Subcutaneous abdominal adipose tissue (tissue), 5 donors: ENCODE data around the gene ANAPC1.
"Not testable (repeated sequence)": the region's sequence is repeated elsewhere in the genome, so short reads cannot be mapped to it uniquely, and the experiment has no call there.

Experiments
- H3K27ac ChIP-seq: one replicate; pipeline ENCODE4 v1.7.0; 2013; ENCODE audit warnings: low read depth, mild to moderate bottlenecking, inconsistent platforms, low read length, moderate library complexity
- H3K27me3 ChIP-seq, 5 donors: one replicate each; pipeline ENCODE4 v1.7.0; 2013; ENCODE audit warnings: low read length in 5 of 5, inconsistent platforms in 1 of 5; ENCODE audit not compliant: control insufficient read depth in 5 of 5, insufficient read depth in 4 of 5
- H3K36me3 ChIP-seq, 5 donors: one replicate each; pipeline ENCODE4 v1.7.0; 2013; ENCODE audit warnings: low read length in 5 of 5; ENCODE audit not compliant: control insufficient read depth in 5 of 5, insufficient read depth in 5 of 5
- H3K4me1 ChIP-seq, 5 donors: one replicate each; pipeline ENCODE4 v1.7.0; 2013; ENCODE audit warnings: low read length in 5 of 5, mild to moderate bottlenecking in 3 of 5, moderate library complexity in 1 of 5; ENCODE audit not compliant: control insufficient read depth in 5 of 5, insufficient read depth in 5 of 5
- H3K4me3 ChIP-seq, 5 donors: one replicate each; pipeline ENCODE4 v1.7.0; 2013; ENCODE audit warnings: low read length in 5 of 5, low read depth in 1 of 5
- H3K9ac ChIP-seq, 5 donors: one replicate each; pipeline ENCODE4 v1.7.0; 2013; ENCODE audit warnings: low read length in 5 of 5, mild to moderate bottlenecking in 4 of 5, moderate library complexity in 3 of 5
- H3K9me3 ChIP-seq, 5 donors: one replicate each; pipeline ENCODE4 v1.7.0; 2013; ENCODE audit warnings: low read length in 5 of 5; ENCODE audit not compliant: control insufficient read depth in 5 of 5
- donor health status: healthy.
- donor health status: healthy.
- donor health status: healthy.
- donor health status: healthy.
- donor health status: healthy.

ANAPC1 gene

GRCh38 chr2:111828217-111828766, 55.7 kb downstream of the ANAPC1 start:
- H3K4me3 ChIP-seq, H3K4me1 ChIP-seq: not testable (repeated sequence)
- peaks cover 0 to 15% (median 8%) of the 10 kb centered on the region in 5 donors for H3K36me3 ChIP-seq

GRCh38 chr2:111812970-111813622, 70.9 kb downstream of the ANAPC1 start:
- not testable (repeated sequence) for H3K27ac ChIP-seq, H3K4me3 ChIP-seq, H3K36me3 ChIP-seq, H3K27me3 ChIP-seq, H3K4me1 ChIP-seq, H3K9me3 ChIP-seq, H3K9ac ChIP-seq

More at GRCh38 chr2:111828217-111828766, 55.7 kb downstream of the ANAPC1 start:
- not testable (repeated sequence) for H3K9ac ChIP-seq, H3K27ac ChIP-seq, H3K27me3 ChIP-seq, H3K9me3 ChIP-seq

GRCh38 chr2:111790633-111791032, 93.4 kb downstream of the ANAPC1 start:
- not testable (repeated sequence) for H3K36me3 ChIP-seq, H3K9ac ChIP-seq, H3K9me3 ChIP-seq, H3K27me3 ChIP-seq, H3K27ac ChIP-seq, H3K4me1 ChIP-seq, H3K4me3 ChIP-seq

- not testable (repeated sequence) for H3K4me1 ChIP-seq, H3K36me3 ChIP-seq
Observed at GRCh38 chr2:111784081-111784480, 99.9 kb downstream of the ANAPC1 start.

GRCh38 chr2:111782195-111782594, 101.8 kb downstream of the ANAPC1 start:
- H3K9ac ChIP-seq, H3K4me3 ChIP-seq, H3K36me3 ChIP-seq: not testable (repeated sequence)

More at GRCh38 chr2:111784081-111784480, 99.9 kb downstream of the ANAPC1 start:
- H3K27ac ChIP-seq, H3K4me3 ChIP-seq, H3K9me3 ChIP-seq, H3K27me3 ChIP-seq, H3K9ac ChIP-seq: not testable (repeated sequence)

GRCh38 chr2:111781443-111782094, 102.4 kb downstream of the ANAPC1 start:
- H3K4me1 ChIP-seq, H3K27ac ChIP-seq, H3K9me3 ChIP-seq, H3K27me3 ChIP-seq, H3K36me3 ChIP-seq, H3K9ac ChIP-seq, H3K4me3 ChIP-seq: not testable (repeated sequence)

More at GRCh38 chr2:111782195-111782594, 101.8 kb downstream of the ANAPC1 start:
- H3K4me1 ChIP-seq, H3K27ac ChIP-seq, H3K27me3 ChIP-seq, H3K9me3 ChIP-seq: not testable (repeated sequence)

GRCh38 chr2:111777155-111777554, 106.8 kb downstream of the ANAPC1 start:
- H3K27ac ChIP-seq, H3K27me3 ChIP-seq, H3K4me1 ChIP-seq, H3K9ac ChIP-seq, H3K36me3 ChIP-seq, H3K4me3 ChIP-seq, H3K9me3 ChIP-seq: not testable (repeated sequence)

GRCh38 chr2:111776296-111776695, 107.7 kb downstream of the ANAPC1 start:
- H3K27ac ChIP-seq, H3K27me3 ChIP-seq, H3K4me3 ChIP-seq, H3K9me3 ChIP-seq, H3K36me3 ChIP-seq, H3K4me1 ChIP-seq, H3K9ac ChIP-seq: not testable (repeated sequence)

- H3K27me3 ChIP-seq, H3K9me3 ChIP-seq, H3K4me3 ChIP-seq, H3K27ac ChIP-seq, H3K4me1 ChIP-seq, H3K9ac ChIP-seq, H3K36me3 ChIP-seq: not testable (repeated sequence)
Observed at GRCh38 chr2:111772180-111772579, 111.8 kb downstream of the ANAPC1 start.

- not testable (repeated sequence) for H3K27me3 ChIP-seq, H3K36me3 ChIP-seq, H3K27ac ChIP-seq, H3K9me3 ChIP-seq, H3K9ac ChIP-seq, H3K4me3 ChIP-seq, H3K4me1 ChIP-seq
Observed at GRCh38 chr2:111770916-111771658, 112.9 kb downstream of the ANAPC1 start.
